Measurements from ENCODE around the gene SUGCT. TPM values are rescaled to one million over a fixed set of nuclear protein-coding genes. Genes with fewer than 3 reads are reported as not detected.

The SUGCT gene
- total and polyA plus RNA-seq, 3 donors from 2014 or later, result 7.1 to 9.8 (median 8.1) TPM

DNA sequence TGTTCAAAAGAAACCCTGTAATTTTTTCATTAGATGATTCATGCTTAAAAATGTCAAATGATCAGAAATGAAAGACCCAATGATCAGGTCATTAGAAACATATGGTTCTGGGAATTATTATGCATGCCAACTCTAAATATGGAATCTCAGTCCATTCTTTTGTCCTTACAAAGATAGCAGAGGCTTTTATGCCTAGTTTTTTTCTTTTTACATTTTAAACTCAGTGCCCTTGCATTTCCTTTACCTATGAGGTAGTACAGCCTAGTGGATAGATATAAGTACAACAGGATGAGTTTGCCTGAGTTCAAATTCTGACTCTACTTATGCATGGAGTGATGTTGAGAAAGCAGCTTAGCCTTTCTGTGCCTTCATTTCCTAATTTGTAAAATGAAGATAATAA is 392.9 kb downstream of the SUGCT start:
- H3K27me3 ChIP-seq, result no peaks in the 10 kb centered on the region
- H3K27ac ChIP-seq, result no peak overlapping the region
- H3K4me3 ChIP-seq, result no peak overlapping the region
- TF ChIP-seq POLR2A (IDR thresholded peaks at IDR 0.05), result no peak
- TF ChIP-seq, protein P1, sequence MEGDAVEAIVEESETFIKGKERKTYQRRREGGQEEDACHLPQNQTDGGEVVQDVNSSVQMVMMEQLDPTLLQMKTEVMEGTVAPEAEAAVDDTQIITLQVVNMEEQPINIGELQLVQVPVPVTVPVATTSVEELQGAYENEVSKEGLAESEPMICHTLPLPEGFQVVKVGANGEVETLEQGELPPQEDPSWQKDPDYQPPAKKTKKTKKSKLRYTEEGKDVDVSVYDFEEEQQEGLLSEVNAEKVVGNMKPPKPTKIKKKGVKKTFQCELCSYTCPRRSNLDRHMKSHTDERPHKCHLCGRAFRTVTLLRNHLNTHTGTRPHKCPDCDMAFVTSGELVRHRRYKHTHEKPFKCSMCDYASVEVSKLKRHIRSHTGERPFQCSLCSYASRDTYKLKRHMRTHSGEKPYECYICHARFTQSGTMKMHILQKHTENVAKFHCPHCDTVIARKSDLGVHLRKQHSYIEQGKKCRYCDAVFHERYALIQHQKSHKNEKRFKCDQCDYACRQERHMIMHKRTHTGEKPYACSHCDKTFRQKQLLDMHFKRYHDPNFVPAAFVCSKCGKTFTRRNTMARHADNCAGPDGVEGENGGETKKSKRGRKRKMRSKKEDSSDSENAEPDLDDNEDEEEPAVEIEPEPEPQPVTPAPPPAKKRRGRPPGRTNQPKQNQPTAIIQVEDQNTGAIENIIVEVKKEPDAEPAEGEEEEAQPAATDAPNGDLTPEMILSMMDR (IDR thresholded peaks at IDR 0.05), result no peak
- intact Hi-C loops (cut with DNase I; ENCODE audit: low total_unique reads), result no loop called here
- H3K4me1 ChIP-seq, result no peaks in the 10 kb centered on the region
- no peaks in the 10 kb centered on the region for H3K36me3 ChIP-seq (ENCODE audit: low read depth, missing control alignments)
- DNase-seq, result no peak
- no peaks in the 10 kb centered on the region for H3K9me3 ChIP-seq

DNA sequence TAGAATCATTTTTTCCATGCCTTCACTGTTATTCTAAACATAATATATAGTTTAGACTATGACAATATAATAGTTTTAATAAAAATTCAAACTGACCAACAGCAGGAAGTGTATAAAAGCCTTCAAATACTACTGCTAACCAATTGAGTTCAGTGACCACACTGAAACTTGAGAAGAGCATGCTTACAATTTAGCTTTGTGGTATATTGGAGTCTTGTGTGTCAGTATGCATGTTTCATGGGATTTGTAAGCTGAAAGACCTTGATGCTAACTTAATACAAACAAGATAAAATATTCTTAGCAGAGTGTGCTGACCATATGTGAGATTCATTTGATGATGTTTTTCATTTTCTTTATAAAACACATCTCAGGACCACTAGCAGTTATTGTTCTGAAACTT is 395.5 kb downstream of the SUGCT start:
- DNase-seq, result no peak
- intact Hi-C loops (cut with DNase I; ENCODE audit: low total_unique reads), result no loop called here
- no peaks in the 10 kb centered on the region for H3K4me1 ChIP-seq
- H3K27ac ChIP-seq, result no peak overlapping the region
- no peaks in the 10 kb centered on the region for H3K36me3 ChIP-seq (ENCODE audit: low read depth, missing control alignments)
- H3K4me3 ChIP-seq, result no peak overlapping the region
- H3K27me3 ChIP-seq, result no peaks in the 10 kb centered on the region
- TF ChIP-seq, protein P1 (IDR thresholded peaks at IDR 0.05), result no peak
- no peak for TF ChIP-seq POLR2A (IDR thresholded peaks at IDR 0.05)
- H3K9me3 ChIP-seq, result no peaks in the 10 kb centered on the region

DNA sequence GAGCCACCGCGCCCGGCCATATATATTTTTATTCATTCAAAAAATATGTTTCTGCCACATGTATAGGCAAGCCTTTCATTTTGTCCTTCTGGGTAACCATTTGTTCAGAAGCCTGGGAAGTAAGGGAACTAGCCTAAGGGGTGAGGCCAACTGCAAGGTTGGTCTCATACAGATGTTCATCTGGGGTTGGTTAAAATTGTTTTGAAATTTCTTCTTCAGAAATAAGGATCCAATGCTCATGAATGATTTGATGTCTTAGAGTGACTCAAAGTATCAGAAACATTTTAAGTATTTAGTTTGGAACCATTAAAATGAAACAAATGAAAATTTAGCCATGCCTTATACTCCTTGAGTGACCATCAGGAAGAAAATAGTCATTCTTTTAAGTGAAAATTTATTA is 397.2 kb downstream of the SUGCT start:
- intact Hi-C loops (cut with DNase I; ENCODE audit: low total_unique reads), result no loop called here
- Histone ChIP-seq H3K4me3 (no peak overlapping the region), H3K9me3 (no peaks in the 10 kb centered on the region), H3K27me3 (no peaks in the 10 kb centered on the region), H3K36me3 (ENCODE audit: low read depth, missing control alignments) (no peaks in the 10 kb centered on the region), H3K27ac (no peak overlapping the region), H3K4me1 (no peaks in the 10 kb centered on the region)
- TF ChIP-seq, protein P1 (IDR thresholded peaks at IDR 0.05), result no peak
- TF ChIP-seq POLR2A (IDR thresholded peaks at IDR 0.05), result no peak
- WGBS, 2 donors, result 92 to 97% methylated on average over 3 of the region's 3 CpGs
- DNase-seq, result no peak

DNA sequence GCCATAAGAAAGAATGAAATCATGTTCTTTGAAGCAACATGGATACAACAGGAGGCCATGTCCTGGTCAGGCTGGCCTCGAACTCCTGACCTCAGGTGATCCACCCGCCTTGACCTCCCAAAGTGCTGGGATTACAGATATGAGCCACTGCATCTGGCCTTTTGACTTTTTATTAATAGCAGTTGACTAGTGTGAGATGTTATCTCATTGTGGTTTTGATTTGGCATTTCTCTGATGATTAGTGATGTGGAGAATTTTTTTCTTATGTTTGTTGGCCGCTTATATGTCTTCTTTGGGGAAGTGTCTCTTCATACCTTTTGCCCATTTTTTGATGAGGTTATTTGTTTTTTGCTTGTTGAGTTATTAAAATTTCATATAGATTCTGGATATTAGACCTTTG is 400.9 kb downstream of the SUGCT start:
- intact Hi-C loops (cut with DNase I; ENCODE audit: low total_unique reads), result no loop called here

DNA sequence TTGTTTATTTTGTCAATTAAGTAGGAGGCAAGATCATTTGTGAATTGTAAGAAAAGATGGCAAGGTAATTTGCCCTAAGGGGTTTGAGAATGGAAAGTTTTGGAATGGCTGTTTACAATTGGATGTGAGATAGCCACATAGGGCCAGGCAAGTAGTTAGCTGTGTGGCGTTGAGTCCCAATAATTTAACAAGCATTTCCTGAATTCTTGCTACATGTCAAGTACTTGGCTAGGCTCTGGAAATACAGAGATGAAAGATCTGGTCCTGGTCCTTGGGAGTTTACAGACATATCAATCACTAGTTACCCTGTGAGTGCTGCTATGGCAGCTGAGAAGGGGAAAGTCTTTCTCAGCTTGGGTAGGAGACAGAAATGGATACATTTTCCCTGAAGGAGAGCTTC is 401.6 kb downstream of the SUGCT start:
- H3K27ac ChIP-seq, result no peak overlapping the region
- DNase-seq, result no peak
- no peaks in the 10 kb centered on the region for H3K4me1 ChIP-seq
- TF ChIP-seq POLR2A (IDR thresholded peaks at IDR 0.05), result no peak
- TF ChIP-seq, protein P1 (IDR thresholded peaks at IDR 0.05), result no peak
- no peaks in the 10 kb centered on the region for H3K36me3 ChIP-seq (ENCODE audit: low read depth, missing control alignments)
- H3K27me3 ChIP-seq, result no peaks in the 10 kb centered on the region
- intact Hi-C loops (cut with DNase I; ENCODE audit: low total_unique reads), result no loop called here
- 76 to 81% methylated on average over 1 of the region's 1 CpG for WGBS, 2 donors
- no peaks in the 10 kb centered on the region for H3K9me3 ChIP-seq
- H3K4me3 ChIP-seq, result no peak overlapping the region

More for the DNA sequence above, 400.9 kb downstream of the SUGCT start:
- H3K27me3 ChIP-seq, result no peaks in the 10 kb centered on the region
- no peaks in the 10 kb centered on the region for H3K36me3 ChIP-seq (ENCODE audit: low read depth, missing control alignments)
- DNase-seq, result no peak
- no peak overlapping the region for H3K4me3 ChIP-seq
- no peak overlapping the region for H3K27ac ChIP-seq
- H3K9me3 ChIP-seq, result no peaks in the 10 kb centered on the region
- WGBS, 2 donors, result 91 to 95% methylated on average over 3 of the region's 3 CpGs
- no peaks in the 10 kb centered on the region for H3K4me1 ChIP-seq
- TF ChIP-seq POLR2A (IDR thresholded peaks at IDR 0.05), result no peak
- TF ChIP-seq, protein P1 (IDR thresholded peaks at IDR 0.05), result no peak
